HG02623 (cell line): ENCODE results near the gene GNG10.

Experiments
- ATAC-seq: cut with Tn5 transposase; IDR thresholded peaks from one replicate; pipeline ENCODE4 v1.9.1; 2021; ENCODE audit warnings: moderate library complexity; ENCODE audit not compliant: unreplicated experiment

GNG10 gene

DNA sequence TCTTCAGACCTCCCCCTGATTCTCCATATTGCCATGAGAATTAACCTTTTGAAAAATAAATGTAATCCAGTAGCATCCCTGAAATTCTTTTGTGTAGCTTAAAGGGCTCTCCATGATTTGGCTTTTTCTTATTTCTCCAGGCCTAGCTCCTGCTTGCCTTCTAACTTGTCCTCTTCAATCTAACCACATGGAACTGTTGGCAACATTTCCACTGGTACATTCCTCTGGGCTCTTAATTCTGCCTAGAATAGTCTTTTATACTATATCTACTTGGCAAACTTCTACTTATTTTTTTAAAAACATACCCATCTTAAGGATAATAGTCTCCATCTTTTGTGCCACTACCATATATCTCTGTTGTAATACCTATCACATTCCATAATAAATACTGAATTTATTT is 54.1 kb downstream of the GNG10 start:
- no peak for ATAC-seq

DNA sequence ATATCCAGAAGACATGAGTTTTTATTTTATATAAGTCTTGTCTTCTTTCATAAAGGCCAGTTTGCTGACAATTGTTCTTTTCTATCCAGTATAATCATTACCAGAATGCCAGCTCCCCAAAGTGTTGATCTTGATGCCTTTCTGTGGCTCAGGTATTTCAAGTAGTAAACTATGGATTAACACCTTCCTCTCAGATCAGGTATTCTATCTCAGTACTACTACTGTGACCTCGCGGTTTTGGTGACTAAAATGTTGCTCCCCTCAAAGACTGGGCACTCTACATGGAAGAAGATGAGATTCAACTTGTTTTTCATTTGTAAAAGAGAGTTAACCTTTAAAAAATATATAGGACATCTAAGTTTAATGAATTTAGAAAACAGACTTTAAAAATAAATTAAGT is 58.1 kb downstream of the GNG10 start:
- ATAC-seq: no peak
